CMK (cell line): ENCODE measurements around the gene C9orf72.
"Not testable (repeated sequence)": the region's sequence is repeated elsewhere in the genome, so short reads cannot be mapped to it uniquely, and the experiment has no call there.

Source experiments
- DNase-seq: peaks from one replicate; pipeline ENCODE4 v3.0.0-alpha.2; 2010; ENCODE audit warnings: low read depth

C9orf72 gene

DNA sequence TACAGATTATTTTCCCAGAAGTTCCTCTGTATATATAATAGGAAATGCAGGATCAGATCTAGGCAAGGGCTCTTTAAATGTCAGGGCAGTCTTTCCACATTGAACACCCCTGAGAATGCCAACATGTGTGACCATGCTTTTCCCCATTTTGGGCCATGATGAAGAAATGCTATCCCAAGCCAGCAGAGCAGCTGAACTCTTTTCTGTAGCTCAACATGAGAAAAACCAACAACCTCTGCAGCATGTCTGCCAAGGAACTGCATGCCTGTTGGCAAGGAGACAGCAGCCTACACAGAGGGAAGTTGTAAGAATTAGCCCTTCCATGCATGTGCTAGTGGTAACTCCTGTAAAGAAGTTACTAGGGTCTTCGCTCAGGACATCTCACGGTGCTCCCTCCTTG is 58.7 kb downstream of the C9orf72 start:
- no peak for DNase-seq

DNA sequence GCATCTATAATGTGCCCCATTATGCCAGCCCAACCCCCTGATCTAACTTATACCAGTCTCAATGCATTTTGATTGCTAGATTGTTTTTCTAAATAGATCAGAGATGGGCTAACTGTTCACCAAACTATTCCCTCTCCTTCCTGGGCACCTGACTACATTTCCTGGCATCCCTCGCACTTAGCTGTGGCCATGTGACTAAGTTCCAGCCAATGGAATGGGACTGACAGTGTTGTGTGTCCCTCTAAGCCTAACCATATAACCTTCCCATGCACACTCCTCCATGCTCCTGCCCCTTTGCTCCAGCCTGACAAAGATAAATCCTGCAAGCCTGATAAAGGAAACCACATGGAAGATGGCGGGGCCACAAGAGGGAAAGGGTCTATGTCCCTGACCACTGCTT is 61.5 kb downstream of the C9orf72 start:
- no peak for DNase-seq

DNA sequence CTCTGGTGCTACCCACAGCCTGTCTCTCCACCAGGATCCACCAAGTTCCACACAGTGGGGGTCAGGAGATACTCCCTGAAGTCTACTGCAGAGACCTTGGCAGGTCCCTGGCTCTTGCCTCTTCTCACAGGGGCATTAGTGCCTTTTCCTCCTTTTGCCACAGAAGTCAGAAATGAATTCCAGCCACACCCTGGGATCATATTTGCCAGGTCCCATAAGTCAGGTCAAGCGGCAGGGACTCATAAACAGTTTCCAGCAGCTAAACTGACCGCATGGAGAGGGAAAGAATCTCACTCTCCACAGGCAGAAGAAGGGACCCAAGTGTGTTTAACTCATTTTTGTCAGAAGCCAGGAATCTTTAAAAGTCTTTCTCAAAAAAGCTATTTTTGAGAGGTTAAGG is 62.5 kb downstream of the C9orf72 start:
- DNase-seq, result no peak

DNA sequence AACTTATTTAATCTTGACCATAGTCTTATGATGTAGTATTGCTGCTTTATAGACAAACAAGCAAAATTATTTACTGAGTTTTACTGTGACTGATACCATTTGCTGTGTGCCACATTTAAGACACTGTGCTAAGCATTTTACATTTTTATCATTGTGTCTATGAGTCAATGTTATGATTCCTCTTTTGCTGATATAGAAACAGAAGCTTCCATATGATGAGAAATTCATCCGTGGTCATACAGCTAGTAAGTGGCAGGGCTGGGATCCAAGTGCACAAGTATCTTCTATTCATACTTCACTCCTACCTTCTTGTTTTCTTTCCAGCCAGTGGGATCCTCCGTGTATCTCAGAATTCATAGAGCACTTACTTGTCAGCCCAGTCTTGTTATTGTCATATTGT is 66.3 kb downstream of the C9orf72 start:
- DNase-seq, result no peak

DNA sequence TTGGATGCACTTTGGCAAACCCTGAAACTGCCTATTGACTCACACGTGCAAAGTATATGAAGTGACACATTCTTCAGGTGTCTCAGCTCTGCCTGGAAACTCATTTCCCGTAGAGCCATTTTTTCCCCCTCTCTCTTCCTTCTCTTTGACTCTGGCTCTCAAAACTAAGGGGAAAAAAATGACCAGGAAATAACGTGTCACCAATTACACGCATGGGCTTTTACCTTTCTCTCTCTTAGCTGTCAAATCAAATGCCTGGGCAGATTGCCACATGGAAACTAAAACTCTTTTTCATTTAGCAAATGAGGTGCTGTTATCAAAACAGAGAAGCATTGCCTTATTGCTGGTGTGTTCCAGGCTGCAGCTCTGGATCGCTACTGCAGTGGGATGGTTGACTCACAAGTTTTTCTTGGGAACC is 67.5 kb downstream of the C9orf72 start:
- no peak for DNase-seq

DNA sequence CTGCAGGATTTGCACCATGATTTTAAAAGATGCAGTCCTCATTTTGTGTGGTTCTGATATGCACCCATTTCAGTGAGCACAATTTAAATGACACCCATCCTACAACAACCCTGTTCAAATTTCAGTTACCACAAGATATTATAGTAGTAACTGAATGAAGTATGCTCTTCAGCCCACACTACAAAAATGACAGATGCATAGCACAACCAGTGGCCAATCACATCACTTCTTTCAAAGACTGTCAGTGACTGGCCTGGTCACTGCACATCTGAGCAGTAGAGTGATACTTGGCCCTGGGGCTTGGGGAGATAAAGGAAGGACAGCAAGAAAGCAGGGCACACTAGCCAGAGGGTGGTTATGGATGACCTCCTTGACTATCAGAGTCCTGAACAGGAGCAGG is 69.0 kb downstream of the C9orf72 start:
- DNase-seq, result no peak

DNA sequence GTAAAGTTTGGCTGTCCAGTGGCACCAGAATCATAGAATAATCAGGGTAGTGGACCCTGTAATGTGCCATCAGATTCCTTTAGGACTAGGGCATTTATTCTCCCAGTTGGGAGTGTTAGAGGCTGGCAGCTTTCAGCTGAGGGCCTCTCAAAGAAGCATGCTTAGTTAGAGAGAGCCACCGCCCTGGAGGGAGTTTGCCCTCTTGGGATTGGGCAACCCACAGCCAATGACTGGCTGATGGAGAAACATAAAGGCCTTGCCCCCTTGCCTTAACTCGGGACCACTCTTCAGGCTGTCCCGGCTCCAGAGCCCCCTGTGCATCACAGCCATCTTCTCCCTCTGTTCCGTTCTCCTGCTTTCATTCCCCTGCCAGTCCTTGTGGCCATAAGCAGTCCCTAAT is 69.7 kb downstream of the C9orf72 start:
- DNase-seq, result no peak

DNA sequence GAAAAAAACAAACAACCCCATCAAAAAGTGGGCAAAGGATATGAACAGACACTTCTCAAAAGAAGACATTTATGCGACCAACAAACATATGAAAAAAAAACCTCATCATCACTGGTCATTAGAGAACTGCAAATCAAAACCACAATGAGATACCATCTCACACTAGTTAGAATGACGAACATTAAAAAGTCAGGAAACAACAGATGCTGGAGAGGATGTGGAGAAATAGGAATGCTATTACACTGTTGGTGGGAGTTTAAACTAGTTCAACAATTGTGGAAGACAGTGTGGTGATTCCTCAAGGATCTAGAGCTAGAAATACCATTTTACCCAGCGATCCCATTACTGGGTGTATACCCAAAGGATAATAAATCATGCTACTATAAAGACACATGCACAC is 72.4 kb downstream of the C9orf72 start:
- DNase-seq, result not testable (repeated sequence)

DNA sequence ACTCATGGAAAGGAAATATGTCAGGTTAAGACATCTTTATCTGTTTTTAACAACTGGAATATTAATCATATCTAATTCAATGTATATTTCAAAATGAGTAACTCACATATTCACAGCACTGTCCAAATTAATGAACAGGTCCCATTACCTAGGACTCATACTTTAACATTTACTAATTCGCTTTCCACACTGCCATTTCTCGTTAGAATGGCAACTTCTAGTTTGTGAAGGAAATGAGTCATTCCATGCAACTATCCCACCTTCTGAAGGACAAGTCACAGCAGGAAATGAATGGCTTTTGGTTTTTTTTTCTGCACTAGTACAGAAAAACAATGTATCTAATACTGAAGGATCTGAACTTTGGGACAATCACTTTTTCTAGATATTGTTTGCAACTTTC is 73.8 kb downstream of the C9orf72 start:
- no peak for DNase-seq

DNA sequence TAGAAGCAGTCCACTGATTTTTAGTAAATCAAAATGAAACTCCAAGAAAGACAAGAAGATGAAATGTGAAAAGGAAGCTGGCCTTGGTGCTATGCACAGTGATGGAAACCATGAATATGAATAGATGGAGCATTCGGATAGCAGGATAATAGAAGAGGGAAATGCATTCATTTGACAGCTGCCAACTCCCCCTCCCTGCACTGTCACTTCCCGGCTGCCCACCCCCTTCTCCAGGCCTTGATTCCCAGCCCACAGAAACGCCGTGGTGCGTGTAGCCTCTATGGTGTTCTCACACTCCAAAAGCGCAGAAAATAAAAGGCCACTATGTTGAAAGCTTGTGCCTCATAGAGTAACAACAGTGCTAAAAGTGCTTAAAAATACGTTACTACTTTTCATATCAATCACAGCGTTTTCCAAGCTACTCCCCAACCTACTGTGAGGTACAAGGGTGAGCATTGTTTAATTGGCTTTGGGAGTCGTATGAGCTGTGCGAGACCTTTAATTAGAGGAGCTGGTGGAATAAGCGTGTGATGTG is 75.3 kb downstream of the C9orf72 start:
- DNase-seq, result no peak
